HG03025 (cell line): ENCODE data around the gene GPC6.
A peak's percentile ranks its signal among the peaks of the same experiment; 100 is the strongest.
"Not testable (repeated sequence)": the region's sequence is repeated elsewhere in the genome, so short reads cannot be mapped to it uniquely, and the experiment has no call there.

Experiments
- ATAC-seq: cut with Tn5 transposase; IDR thresholded peaks from one replicate; pipeline ENCODE4 v1.9.1; 2021; ENCODE audit warnings: mild to moderate bottlenecking, moderate library complexity; ENCODE audit not compliant: unreplicated experiment, low FRiP score

Gene GPC6

GRCh38 chr13:94323764-94324758, 1097.5 kb downstream of the GPC6 start:
- ATAC-seq: no peak

GRCh38 chr13:94324767-94325540, 1098.3 kb downstream of the GPC6 start:
- ATAC-seq: no peak

GRCh38 chr13:94325650-94326049, 1099.0 kb downstream of the GPC6 start:
- no peak for ATAC-seq

- ATAC-seq: peak; percentile 97
Observed at GRCh38 chr13:94327318-94327717, 1100.7 kb downstream of the GPC6 start.

GRCh38 chr13:94328381-94329041, 1101.9 kb downstream of the GPC6 start:
- no peak for ATAC-seq

GRCh38 chr13:94329277-94329676, 1102.7 kb downstream of the GPC6 start:
- no peak for ATAC-seq

GRCh38 chr13:94329754-94330551, 1103.3 kb downstream of the GPC6 start:
- no peak for ATAC-seq

- no peak for ATAC-seq
Observed at GRCh38 chr13:94330552-94331071, 1104.0 kb downstream of the GPC6 start.

- ATAC-seq: no peak
Observed at GRCh38 chr13:94331281-94331680, 1104.7 kb downstream of the GPC6 start.

GRCh38 chr13:94332359-94333096, 1105.9 kb downstream of the GPC6 start:
- ATAC-seq: no peak

GRCh38 chr13:94333131-94333820, 1106.7 kb downstream of the GPC6 start:
- ATAC-seq: no peak

- ATAC-seq: no peak
Observed at GRCh38 chr13:94335761-94336526, 1109.3 kb downstream of the GPC6 start.

GRCh38 chr13:94339116-94339687, 1112.6 kb downstream of the GPC6 start:
- ATAC-seq: no peak

- ATAC-seq: no peak
Observed at GRCh38 chr13:94342436-94343242, 1116.0 kb downstream of the GPC6 start.

GRCh38 chr13:94343243-94343585, 1116.6 kb downstream of the GPC6 start:
- no peak for ATAC-seq

- ATAC-seq: not testable (repeated sequence)
Observed at GRCh38 chr13:94343687-94344086, 1117.1 kb downstream of the GPC6 start.
